Panc1 (cell line): ENCODE measurements around the gene AP4B1.

Experiments used
- POLR2AphosphoS5 ChIP-seq: IDR thresholded peaks from 2 replicates; pipeline ENCODE4 v1.6.1; 2012; ENCODE audit warnings: mild to moderate bottlenecking, low read depth, low read length, moderate library complexity
- SIN3A ChIP-seq: IDR thresholded peaks from 2 replicates; pipeline ENCODE4 v1.6.1; 2012; ENCODE audit warnings: low read depth, mild to moderate bottlenecking, low read length, moderate library complexity, borderline replicate concordance; ENCODE audit not compliant: insufficient read depth
- TF ChIP-seq, protein P1 (sequence below): fragments of 450-650 bp; IDR thresholded peaks from 2 replicates; pipeline ENCODE4 v1.5.1; 2017; ENCODE audit warnings: mild to moderate bottlenecking

DNA sequence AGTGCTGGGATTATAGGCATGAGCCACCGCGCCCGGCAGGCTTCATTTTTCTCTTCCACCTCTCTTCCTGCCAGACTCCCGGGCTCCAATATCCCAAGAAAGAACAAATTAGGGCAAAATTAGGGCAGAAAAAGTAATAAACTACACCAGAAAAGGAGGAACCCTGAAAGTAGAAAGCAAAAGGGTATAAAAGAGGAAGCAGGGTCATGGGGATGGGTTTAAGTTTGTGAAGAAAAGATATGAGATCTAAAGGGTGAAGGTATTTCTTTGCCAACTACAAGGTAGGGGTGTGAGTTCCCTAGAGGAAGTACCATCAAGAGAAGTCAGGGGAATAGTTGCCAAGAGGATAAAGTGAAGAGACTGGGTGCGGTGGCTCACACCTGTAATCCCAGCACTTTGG lies 43.0 kb downstream of the AP4B1 start:
- TF ChIP-seq POLR2AphosphoS5 (no peak), SIN3A (no peak)
- TF ChIP-seq, protein P1, sequence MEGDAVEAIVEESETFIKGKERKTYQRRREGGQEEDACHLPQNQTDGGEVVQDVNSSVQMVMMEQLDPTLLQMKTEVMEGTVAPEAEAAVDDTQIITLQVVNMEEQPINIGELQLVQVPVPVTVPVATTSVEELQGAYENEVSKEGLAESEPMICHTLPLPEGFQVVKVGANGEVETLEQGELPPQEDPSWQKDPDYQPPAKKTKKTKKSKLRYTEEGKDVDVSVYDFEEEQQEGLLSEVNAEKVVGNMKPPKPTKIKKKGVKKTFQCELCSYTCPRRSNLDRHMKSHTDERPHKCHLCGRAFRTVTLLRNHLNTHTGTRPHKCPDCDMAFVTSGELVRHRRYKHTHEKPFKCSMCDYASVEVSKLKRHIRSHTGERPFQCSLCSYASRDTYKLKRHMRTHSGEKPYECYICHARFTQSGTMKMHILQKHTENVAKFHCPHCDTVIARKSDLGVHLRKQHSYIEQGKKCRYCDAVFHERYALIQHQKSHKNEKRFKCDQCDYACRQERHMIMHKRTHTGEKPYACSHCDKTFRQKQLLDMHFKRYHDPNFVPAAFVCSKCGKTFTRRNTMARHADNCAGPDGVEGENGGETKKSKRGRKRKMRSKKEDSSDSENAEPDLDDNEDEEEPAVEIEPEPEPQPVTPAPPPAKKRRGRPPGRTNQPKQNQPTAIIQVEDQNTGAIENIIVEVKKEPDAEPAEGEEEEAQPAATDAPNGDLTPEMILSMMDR, result no peak
